K562 (cell line): ENCODE data around the gene UBE2N. TPM values are rescaled to one million over a fixed set of nuclear protein-coding genes. Genes with fewer than 3 reads are reported as not detected.
A peak's percentile ranks its signal among the peaks of the same experiment; 100 is the strongest.

Source experiments
- ARID2 ChIP-seq: fragments of 450-650 bp; IDR thresholded peaks from 2 replicates; pipeline ENCODE4 v1.6.1; 2017; ENCODE audit warnings: antibody characterized with exemption, mild to moderate bottlenecking
- BRCA1 ChIP-seq, 2 experiments: fragments of 450-650 bp in 1 of 2; sonication (generic) in 1 of 2; formaldehyde crosslinking in 1 of 2; IDR thresholded peaks; 2 replicates each; pipeline versions ENCODE4 v1.5.0 to v1.6.1; 2017 to 2020; ENCODE audit warnings: mild to moderate bottlenecking in 1 of 2, missing genetic modification reagents in 1 of 2
- FOXM1 ChIP-seq, 2 experiments: fragments of 450-650 bp in 1 of 2; sonication (generic) in 1 of 2; formaldehyde crosslinking in 1 of 2; IDR thresholded peaks; 2 replicates each; pipeline versions ENCODE4 v1.6.1 to v1.9.0; 2017 to 2022; ENCODE audit warnings: low read depth in 2 of 2, mild to moderate bottlenecking in 2 of 2, missing genetic modification reagents in 1 of 2, moderate library complexity in 1 of 2
- FOXP1 ChIP-seq: sonication (generic); formaldehyde crosslinking; IDR thresholded peaks from 2 replicates; pipeline ENCODE4 v1.8.0; 2022; ENCODE audit warnings: mild to moderate bottlenecking, missing genetic modification reagents
- MITF ChIP-seq: IDR thresholded peaks from 2 replicates; pipeline ENCODE4 v1.6.1; 2014; ENCODE audit warnings: antibody characterized with exemption
- PTTG1 ChIP-seq: fragments of 450-650 bp; IDR thresholded peaks from 2 replicates; pipeline ENCODE4 v1.6.1; 2016; ENCODE audit warnings: low read depth, mild to moderate bottlenecking, missing genetic modification characterization, missing compliant biosample characterization
- SFPQ ChIP-seq: fragments of 200-400 bp; formaldehyde crosslinking; IDR thresholded peaks from 2 replicates; pipeline ENCODE4 v1.6.1; 2017; ENCODE audit warnings: mild to moderate bottlenecking, low read depth, low read length, moderate library complexity
- SIX5 ChIP-seq, 2 experiments: IDR thresholded peaks; 2 replicates each; pipeline ENCODE4 v1.6.1; 2011; ENCODE audit warnings: low read length in 2 of 2, borderline replicate concordance in 1 of 2, low read depth in 1 of 2, mild to moderate bottlenecking in 1 of 2, moderate library complexity in 1 of 2; ENCODE audit not compliant: insufficient read depth in 1 of 2
- SP2 ChIP-seq: IDR thresholded peaks from 2 replicates; pipeline ENCODE4 v1.6.1; 2011; ENCODE audit warnings: mild to moderate bottlenecking, low read depth, low read length, moderate library complexity; ENCODE audit not compliant: poor library complexity, severe bottlenecking; ENCODE audit errors: extremely low read depth
- ZBTB40 ChIP-seq, 2 experiments: fragments of 450-650 bp in 1 of 2; sonication (generic) in 1 of 2; formaldehyde crosslinking in 1 of 2; IDR thresholded peaks; 2 replicates each; pipeline versions ENCODE4 v1.7.1 to v1.9.0; 2016 to 2022; ENCODE audit warnings: inconsistent platforms in 1 of 2, mild to moderate bottlenecking in 1 of 2, missing genetic modification reagents in 1 of 2
- ZC3H8 ChIP-seq: fragments of 450-650 bp; IDR thresholded peaks from 2 replicates; pipeline ENCODE4 v1.6.1; 2017
- ZNF134 ChIP-seq: fragments of 250-450 bp; sonication (Bioruptor Pico); conservative IDR thresholded peaks from 2 replicates; pipeline ENCODE4 v1.4.0; 2020
- ZNF24 ChIP-seq: fragments of 450-650 bp; IDR thresholded peaks from 2 replicates; pipeline ENCODE4 v1.6.1; 2016
- polyA plus RNA-seq, 8 experiments: library from polyadenylated mRNA; depleted of rRNA in 4 of 8; stranded (reverse) in 5 of 8; unstranded in 3 of 8; fragments of >200 nt; fragmentation: Nextera tagmentation in 2 of 8; fragmentation: Illumina TruSeq in 1 of 8; extraction: Ambion mirVana in 2 of 8; extraction: Trizol in 1 of 8; gene quantifications; 2 replicates each; pipeline versions ENCODE4 v1.2.1 to v1.2.3, GENCODE V29; 2011 to 2014; ENCODE audit warnings: inconsistent platforms in 1 of 8, missing spikeins in 1 of 8
- total RNA-seq, 7 experiments: library from RNA; depleted of rRNA in 6 of 7; stranded (reverse); fragments of >200 nt in 6 of 7; fragmentation: Illumina TruSeq in 2 of 7; extraction: Trizol in 2 of 7; gene quantifications; 2 replicates each; pipeline versions ENCODE4 v1.2.1 to v1.2.3, GENCODE V29; 2011 to 2021; ENCODE audit warnings: low replicate concordance in 1 of 7

The UBE2N gene
- total and polyA plus RNA-seq, 9 of the 15 experiments (the other 6 are each of a cell fraction or from before 2014, with no cell fraction given): 189 to 826 (median 260) TPM

- TF ChIP-seq ZBTB40 (IDR thresholded peaks at IDR 0.05) (peak; percentile 93), ZBTB40 (CRISPR knock-in tag; IDR thresholded peaks at IDR 0.05) (no peak), ZNF24 (peak; percentile 100), FOXP1 (CRISPR knock-in tag) (no peak), ZC3H8 (no peak), ARID2 (no peak), ZNF134 (no peak), SIX5 (IDR thresholded peaks at IDR 0.05; ENCODE audit: borderline replicate concordance in 1 of 2, insufficient read depth in 1 of 2, low read depth in 1 of 2, low read length in 2 of 2) (peak; percentile 63 to 76), SFPQ (no peak), PTTG1 (tag) (no peak), FOXM1 (IDR thresholded peaks at IDR 0.05; ENCODE audit: low read depth) (no peak), FOXM1 (CRISPR knock-in tag; IDR thresholded peaks at IDR 0.05; ENCODE audit: low read depth) (no peak), MITF (no peak), BRCA1 (IDR thresholded peaks at IDR 0.05) (no peak), BRCA1 (CRISPR knock-in tag; IDR thresholded peaks at IDR 0.05) (no peak), SP2 (no peak)
Observed at GRCh38 chr12:93441617-93442410, at the start of gene UBE2N (continued).
